Measurements from ENCODE around the gene MRPL12. TPM values are rescaled to one million over a fixed set of nuclear protein-coding genes. Genes with fewer than 3 reads are reported as not detected.
A peak's percentile ranks its signal among the peaks of the same experiment; 100 is the strongest.

The MRPL12 gene
- total and polyA plus RNA-seq, 2 of the 13 experiments (the other 11 are each of a cell fraction or from before 2014, with no cell fraction given): 39.1 to 94.1 TPM

- TF ChIP-seq KDM2A (CRISPR knock-in tag; IDR thresholded peaks at IDR 0.05; ENCODE audit: borderline replicate concordance, low read depth) (peak; percentile 76), YEATS4 (CRISPR knock-in tag; IDR thresholded peaks at IDR 0.05; ENCODE audit: borderline replicate concordance) (peak; percentile 84), GABPB1 (CRISPR knock-in tag; IDR thresholded peaks at IDR 0.05) (peak; percentile 96), HNF4A (CRISPR knock-in tag; IDR thresholded peaks at IDR 0.05) (peak; percentile 73), ZSCAN20 (CRISPR knock-in tag; IDR thresholded peaks at IDR 0.05; ENCODE audit: borderline replicate concordance) (no peak), ZNF678 (CRISPR knock-in tag; IDR thresholded peaks at IDR 0.05) (0 out of 2 replicates have a peak, but pooled peaks have one; percentile 94), SRF (IDR thresholded peaks at IDR 0.05; ENCODE audit: low read depth, low read length) (no peak), SPEN (CRISPR knock-in tag; IDR thresholded peaks at IDR 0.05; ENCODE audit: low read depth) (peak; percentile 83), RXRB (CRISPR knock-in tag; IDR thresholded peaks at IDR 0.05; ENCODE audit: borderline replicate concordance) (0 out of 2 replicates have a peak, but pooled peaks have one; percentile 65), SOX6 (IDR thresholded peaks at IDR 0.05) (no peak), SOX6 (CRISPR knock-in tag; IDR thresholded peaks at IDR 0.05) (peak; percentile 95), ZNF329 (CRISPR knock-in tag; IDR thresholded peaks at IDR 0.05; ENCODE audit: low read depth) (peak; percentile 39; the same call in 1 of the 2 replicates), TOPORS (CRISPR knock-in tag; IDR thresholded peaks at IDR 0.05) (0 out of 2 replicates have a peak, but pooled peaks have one; percentile 42), JUND (CRISPR knock-in tag; IDR thresholded peaks at IDR 0.05) (peak; percentile 5; the same call in 1 of the 2 replicates), MAF1 (CRISPR knock-in tag; IDR thresholded peaks at IDR 0.05; ENCODE audit: borderline replicate concordance) (peak; percentile 81; the same call in 1 of the 2 replicates), HDAC1 (CRISPR knock-in tag; IDR thresholded peaks at IDR 0.05) (peak; percentile 95), MEIS1 (CRISPR knock-in tag; IDR thresholded peaks at IDR 0.05; ENCODE audit: borderline replicate concordance) (peak; percentile 68; the same call in 1 of the 2 replicates)
- TF ChIP-seq, protein P1, sequence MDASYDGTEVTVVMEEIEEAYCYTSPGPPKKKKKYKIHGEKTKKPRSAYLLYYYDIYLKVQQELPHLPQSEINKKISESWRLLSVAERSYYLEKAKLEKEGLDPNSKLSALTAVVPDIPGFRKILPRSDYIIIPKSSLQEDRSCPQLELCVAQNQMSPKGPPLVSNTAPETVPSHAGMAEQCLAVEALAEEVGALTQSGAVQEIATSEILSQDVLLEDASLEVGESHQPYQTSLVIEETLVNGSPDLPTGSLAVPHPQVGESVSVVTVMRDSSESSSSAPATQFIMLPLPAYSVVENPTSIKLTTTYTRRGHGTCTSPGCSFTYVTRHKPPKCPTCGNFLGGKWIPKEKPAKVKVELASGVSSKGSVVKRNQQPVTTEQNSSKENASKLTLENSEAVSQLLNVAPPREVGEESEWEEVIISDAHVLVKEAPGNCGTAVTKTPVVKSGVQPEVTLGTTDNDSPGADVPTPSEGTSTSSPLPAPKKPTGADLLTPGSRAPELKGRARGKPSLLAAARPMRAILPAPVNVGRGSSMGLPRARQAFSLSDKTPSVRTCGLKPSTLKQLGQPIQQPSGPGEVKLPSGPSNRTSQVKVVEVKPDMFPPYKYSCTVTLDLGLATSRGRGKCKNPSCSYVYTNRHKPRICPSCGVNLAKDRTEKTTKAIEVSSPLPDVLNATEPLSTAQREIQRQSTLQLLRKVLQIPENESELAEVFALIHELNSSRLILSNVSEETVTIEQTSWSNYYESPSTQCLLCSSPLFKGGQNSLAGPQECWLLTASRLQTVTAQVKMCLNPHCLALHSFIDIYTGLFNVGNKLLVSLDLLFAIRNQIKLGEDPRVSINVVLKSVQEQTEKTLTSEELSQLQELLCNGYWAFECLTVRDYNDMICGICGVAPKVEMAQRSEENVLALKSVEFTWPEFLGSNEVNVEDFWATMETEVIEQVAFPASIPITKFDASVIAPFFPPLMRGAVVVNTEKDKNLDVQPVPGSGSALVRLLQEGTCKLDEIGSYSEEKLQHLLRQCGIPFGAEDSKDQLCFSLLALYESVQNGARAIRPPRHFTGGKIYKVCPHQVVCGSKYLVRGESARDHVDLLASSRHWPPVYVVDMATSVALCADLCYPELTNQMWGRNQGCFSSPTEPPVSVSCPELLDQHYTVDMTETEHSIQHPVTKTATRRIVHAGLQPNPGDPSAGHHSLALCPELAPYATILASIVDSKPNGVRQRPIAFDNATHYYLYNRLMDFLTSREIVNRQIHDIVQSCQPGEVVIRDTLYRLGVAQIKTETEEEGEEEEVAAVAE (CRISPR knock-in tag; IDR thresholded peaks at IDR 0.05; ENCODE audit: borderline replicate concordance): peak; percentile 48; the same call in 1 of the 2 replicates
- TF ChIP-seq, protein P2, sequence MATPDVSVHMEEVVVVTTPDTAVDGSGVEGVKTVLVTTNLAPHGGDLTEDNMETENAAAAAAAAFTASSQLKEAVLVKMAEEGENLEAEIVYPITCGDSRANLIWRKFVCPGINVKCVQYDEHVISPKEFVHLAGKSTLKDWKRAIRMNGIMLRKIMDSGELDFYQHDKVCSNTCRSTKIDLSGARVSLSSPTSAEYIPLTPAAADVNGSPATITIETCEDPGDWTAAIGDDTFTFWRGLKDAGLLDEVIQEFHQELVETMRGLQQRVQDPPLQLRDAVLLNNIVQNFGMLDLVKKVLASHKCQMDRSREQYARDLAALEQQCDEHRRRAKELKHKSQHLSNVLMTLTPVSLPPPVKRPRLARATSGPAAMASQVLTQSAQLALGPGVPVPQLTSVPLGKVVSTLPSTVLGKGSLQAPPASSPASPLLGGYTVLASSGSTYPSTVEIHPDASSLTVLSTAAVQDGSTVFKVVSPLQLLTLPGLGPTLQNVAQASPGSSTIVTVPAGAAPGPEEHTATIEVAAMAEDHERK (CRISPR knock-in tag; IDR thresholded peaks at IDR 0.05; ENCODE audit: low read depth): peak; percentile 82
- TF ChIP-seq, protein P3, sequence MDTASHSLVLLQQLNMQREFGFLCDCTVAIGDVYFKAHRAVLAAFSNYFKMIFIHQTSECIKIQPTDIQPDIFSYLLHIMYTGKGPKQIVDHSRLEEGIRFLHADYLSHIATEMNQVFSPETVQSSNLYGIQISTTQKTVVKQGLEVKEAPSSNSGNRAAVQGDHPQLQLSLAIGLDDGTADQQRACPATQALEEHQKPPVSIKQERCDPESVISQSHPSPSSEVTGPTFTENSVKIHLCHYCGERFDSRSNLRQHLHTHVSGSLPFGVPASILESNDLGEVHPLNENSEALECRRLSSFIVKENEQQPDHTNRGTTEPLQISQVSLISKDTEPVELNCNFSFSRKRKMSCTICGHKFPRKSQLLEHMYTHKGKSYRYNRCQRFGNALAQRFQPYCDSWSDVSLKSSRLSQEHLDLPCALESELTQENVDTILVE (CRISPR knock-in tag; IDR thresholded peaks at IDR 0.05): peak; percentile 30; the same call in 1 of the 2 replicates
- TF ChIP-seq, protein P4, sequence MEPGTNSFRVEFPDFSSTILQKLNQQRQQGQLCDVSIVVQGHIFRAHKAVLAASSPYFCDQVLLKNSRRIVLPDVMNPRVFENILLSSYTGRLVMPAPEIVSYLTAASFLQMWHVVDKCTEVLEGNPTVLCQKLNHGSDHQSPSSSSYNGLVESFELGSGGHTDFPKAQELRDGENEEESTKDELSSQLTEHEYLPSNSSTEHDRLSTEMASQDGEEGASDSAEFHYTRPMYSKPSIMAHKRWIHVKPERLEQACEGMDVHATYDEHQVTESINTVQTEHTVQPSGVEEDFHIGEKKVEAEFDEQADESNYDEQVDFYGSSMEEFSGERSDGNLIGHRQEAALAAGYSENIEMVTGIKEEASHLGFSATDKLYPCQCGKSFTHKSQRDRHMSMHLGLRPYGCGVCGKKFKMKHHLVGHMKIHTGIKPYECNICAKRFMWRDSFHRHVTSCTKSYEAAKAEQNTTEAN (CRISPR knock-in tag; conservative IDR thresholded peaks at IDR 0.05): peak; percentile 67; the same call in 1 of the 2 replicates
These were observed 10.6 kb downstream of the MRPL12 start (continued) for GRCh38 chr17:81713556-81714411.

All from HepG2 (cell line).